Activated T-cell treated with anti-CD3 and anti-CD28 coated beads, Interleukin-2, amount 50 U/mL, for 72 hours (primary cell): Measurements from ENCODE around the gene LANCL3. TPM values are rescaled to one million over a fixed set of nuclear protein-coding genes. Genes with fewer than 3 reads are reported as not detected.

Experiments
- ATAC-seq, 2 donors: fragments of 150-1000 bp; cut with Tn5 transposase; replicated peaks in 1 of 2; 2 replicates each; pipeline ENCODE4 v1.10.0; 2021; ENCODE audit warnings: moderate library complexity in 2 of 2, mild to moderate bottlenecking in 1 of 2
- DNase-seq, 2 donors: peaks; one replicate each; pipeline ENCODE4 v3.0.0; 2021 to 2022; ENCODE audit warnings: mixed read lengths in 1 of 2
- H3K27ac Mint-ChIP-seq: one replicate; pipeline ENCODE4 v1.8.0; 2022; ENCODE audit warnings: mild to moderate bottlenecking, moderate library complexity, mixed read lengths
- H3K27me3 Mint-ChIP-seq: one replicate; pipeline ENCODE4 v1.8.0; 2022; ENCODE audit warnings: low read depth, mixed read lengths
- H3K36me3 Mint-ChIP-seq, 2 donors: one replicate each; pipeline ENCODE4 v1.8.0; 2022; ENCODE audit warnings: mixed read lengths in 2 of 2, mild to moderate bottlenecking in 1 of 2; ENCODE audit not compliant: insufficient read depth in 2 of 2
- H3K4me1 Mint-ChIP-seq: one replicate; pipeline ENCODE4 v1.8.0; 2022; ENCODE audit warnings: low read depth, mixed read lengths
- H3K4me3 Mint-ChIP-seq, 2 donors: one replicate each; pipeline ENCODE4 v1.8.0; 2022; ENCODE audit warnings: mild to moderate bottlenecking in 2 of 2, mixed read lengths in 2 of 2, moderate library complexity in 2 of 2
- H3K9me3 Mint-ChIP-seq, 2 donors: one replicate each; pipeline ENCODE4 v1.8.0; 2022; ENCODE audit warnings: mixed read lengths in 2 of 2
- total RNA-seq, 2 donors: library from RNA; stranded (reverse); gene quantifications; one replicate each; pipeline ENCODE4 v1.2.3, GENCODE V29; 2022

Gene LANCL3
- total RNA-seq, 2 donors from 2014 or later: 0.02 to 0.07 TPM

GRCh38 chrX:37697169-37697760, 125.8 kb downstream of the LANCL3 start:
- H3K4me3 Mint-ChIP-seq: no peak overlapping the region
- ATAC-seq: no peak
- no peaks in the 10 kb centered on the region for H3K36me3 Mint-ChIP-seq
- no peaks in the 10 kb centered on the region for H3K9me3 Mint-ChIP-seq
- H3K27ac Mint-ChIP-seq: no peak overlapping the region
- no peak for DNase-seq
- H3K4me1 Mint-ChIP-seq: no peaks in the 10 kb centered on the region
- H3K27me3 Mint-ChIP-seq: peaks cover 13% of the 10 kb centered on the region

- Mint-ChIP-seq H3K36me3 (no peaks in the 10 kb centered on the region), H3K4me3 (no peak overlapping the region), H3K27ac (no peak overlapping the region), H3K4me1 (no peaks in the 10 kb centered on the region), H3K9me3 (no peaks in the 10 kb centered on the region), H3K27me3 (no peaks in the 10 kb centered on the region)
- no peak for DNase-seq
- no peak for ATAC-seq
These were observed 130.1 kb downstream of the LANCL3 start for GRCh38 chrX:37701588-37701987.

- H3K27ac Mint-ChIP-seq: no peak overlapping the region
- H3K27me3 Mint-ChIP-seq: peaks cover 12% of the 10 kb centered on the region
- ATAC-seq (no peak), DNase-seq (no peak)
- H3K4me1 Mint-ChIP-seq: peaks cover 9% of the 10 kb centered on the region
- H3K36me3 Mint-ChIP-seq: no peaks in the 10 kb centered on the region
- H3K9me3 Mint-ChIP-seq: no peaks in the 10 kb centered on the region
- H3K4me3 Mint-ChIP-seq: no peak overlapping the region
These were observed 140.5 kb downstream of the LANCL3 start for GRCh38 chrX:37711991-37712390.

GRCh38 chrX:37712458-37712857, 141.0 kb downstream of the LANCL3 start:
- Mint-ChIP-seq H3K4me1 (peaks cover 9% of the 10 kb centered on the region), H3K27me3 (peaks cover 13% of the 10 kb centered on the region), H3K27ac (no peak overlapping the region), H3K36me3 (no peaks in the 10 kb centered on the region), H3K9me3 (no peaks in the 10 kb centered on the region), H3K4me3 (no peak overlapping the region)
- ATAC-seq: peak in 1 of 2 donors; percentile 57
- DNase-seq: no peak

GRCh38 chrX:37714479-37714878, 143.0 kb downstream of the LANCL3 start:
- H3K4me3 Mint-ChIP-seq: no peak overlapping the region
- H3K9me3 Mint-ChIP-seq: peaks cover 0 to 5% of the 10 kb centered on the region in 2 donors
- peaks cover 25% of the 10 kb centered on the region for H3K27me3 Mint-ChIP-seq
- H3K27ac Mint-ChIP-seq: no peak overlapping the region
- no peak for ATAC-seq
- peaks cover 9% of the 10 kb centered on the region for H3K4me1 Mint-ChIP-seq
- H3K36me3 Mint-ChIP-seq: peaks cover 0 to 3% of the 10 kb centered on the region in 2 donors
- DNase-seq: no peak

- ATAC-seq: no peak
- Mint-ChIP-seq H3K4me1 (peaks cover 9% of the 10 kb centered on the region), H3K9me3 (peaks cover 0 to 5% of the 10 kb centered on the region in 2 donors), H3K4me3 (no peak overlapping the region), H3K36me3 (peaks cover 0 to 3% of the 10 kb centered on the region in 2 donors), H3K27me3 (peaks cover 19% of the 10 kb centered on the region), H3K27ac (no peak overlapping the region)
- DNase-seq: no peak
These were observed 145.1 kb downstream of the LANCL3 start for GRCh38 chrX:37716602-37717001.

- Mint-ChIP-seq H3K36me3 (peaks cover 0 to 3% of the 10 kb centered on the region in 2 donors), H3K4me1 (peaks cover 5% of the 10 kb centered on the region), H3K27ac (no peak overlapping the region), H3K27me3 (peaks cover 28% of the 10 kb centered on the region), H3K9me3 (peaks cover 0 to 5% of the 10 kb centered on the region in 2 donors), H3K4me3 (no peak overlapping the region)
- no peak for ATAC-seq
- no peak for DNase-seq
These were observed 146.2 kb downstream of the LANCL3 start for GRCh38 chrX:37717708-37718107.

GRCh38 chrX:37722595-37722994, 151.1 kb downstream of the LANCL3 start:
- no peaks in the 10 kb centered on the region for H3K4me1 Mint-ChIP-seq
- peaks cover 0 to 5% of the 10 kb centered on the region in 2 donors for H3K9me3 Mint-ChIP-seq
- H3K4me3 Mint-ChIP-seq: no peak overlapping the region
- DNase-seq (no peak), ATAC-seq (no peak)
- peaks cover 0 to 3% of the 10 kb centered on the region in 2 donors for H3K36me3 Mint-ChIP-seq
- H3K27ac Mint-ChIP-seq: no peak overlapping the region
- peaks cover 24% of the 10 kb centered on the region for H3K27me3 Mint-ChIP-seq

GRCh38 chrX:37726346-37726745, 154.9 kb downstream of the LANCL3 start:
- peaks cover 17% of the 10 kb centered on the region for H3K27me3 Mint-ChIP-seq
- H3K27ac Mint-ChIP-seq: no peak overlapping the region
- ATAC-seq (no peak), DNase-seq (no peak)
- H3K4me1 Mint-ChIP-seq: no peaks in the 10 kb centered on the region
- H3K9me3 Mint-ChIP-seq: no peaks in the 10 kb centered on the region
- H3K4me3 Mint-ChIP-seq: no peak overlapping the region
- H3K36me3 Mint-ChIP-seq: no peaks in the 10 kb centered on the region

Other genes starting within 250 kb of the LANCL3 start
- not detected for gene PRRG1, start 222.3 kb upstream of the LANCL3 start, total RNA-seq
- gene XK, start 114.1 kb downstream of the LANCL3 start, total RNA-seq: not detected
- gene CYBB, start 208.4 kb downstream of the LANCL3 start, total RNA-seq: under 1 TPM; 0.38 to 0.39 TPM